H1 (cell line): ENCODE results near the gene ZBTB4. TPM values are rescaled to one million over a fixed set of nuclear protein-coding genes. Genes with fewer than 3 reads are reported as not detected.

Experiments used
- CTCF ChIA-PET: fragments of 300-600 bp; sonication (Branson Sonifier 250); formaldehyde crosslinking; loops from one replicate; lab custom pipeline; 2021; ENCODE audit not compliant: partially characterized antibody; lab: Charles Lee
- POLR2A ChIA-PET: fragments of 300-600 bp; sonication (Branson Sonifier 250); formaldehyde crosslinking; loops from one replicate; lab custom pipeline; 2021; ENCODE audit warnings: inconsistent platforms; ENCODE audit not compliant: partially characterized antibody; lab: Charles Lee
- DNase-seq, 2 experiments: peaks; one replicate each; pipeline versions ENCODE4 v3.0.0 to v3.0.0-alpha.2; 2010 to 2022; ENCODE audit warnings: low spot score in 2 of 2, low read depth in 1 of 2, mixed read lengths in 1 of 2
- FAIRE-seq: peaks from 2 replicates; lab custom pipeline; 2011; peaks lifted over from hg19 to GRCh38; lab: Jason Lieb, UNC
- H2AFZ ChIP-seq: 2 replicates; pipeline ENCODE4 v1.8.1; 2012; ENCODE audit warnings: low read length, inconsistent platforms
- H2AK5ac ChIP-seq: 2 replicates; pipeline ENCODE4 v1.6.1; 2013; ENCODE audit warnings: low read depth, low read length
- H2BK120ac ChIP-seq: replicated peaks from 2 replicates; pipeline ENCODE3; 2013; ENCODE audit warnings: low read depth, low read length, inconsistent platforms
- H2BK12ac ChIP-seq: 2 replicates; pipeline ENCODE4 v1.6.1; 2013; ENCODE audit warnings: low read depth, low read length
- H2BK15ac ChIP-seq: 2 replicates; pipeline ENCODE4 v1.6.1; 2013; ENCODE audit warnings: low read length
- H2BK20ac ChIP-seq: 2 replicates; pipeline ENCODE4 v1.6.1; 2013; ENCODE audit warnings: low read length
- H2BK5ac ChIP-seq: 2 replicates; pipeline ENCODE4 v1.6.1; 2013; ENCODE audit warnings: low read depth, low read length
- H3K14ac ChIP-seq: 2 replicates; pipeline ENCODE4 v1.6.1; 2013; ENCODE audit warnings: inconsistent platforms; ENCODE audit not compliant: insufficient read length
- H3K18ac ChIP-seq: 2 replicates; pipeline ENCODE4 v1.6.1; 2013; ENCODE audit warnings: low read length; ENCODE audit errors: extremely low read depth
- H3K23ac ChIP-seq: 2 replicates; pipeline ENCODE4 v1.6.1; 2013; ENCODE audit warnings: inconsistent platforms; ENCODE audit not compliant: insufficient read length
- H3K23me2 ChIP-seq: 2 replicates; pipeline ENCODE4 v1.6.1; 2013; ENCODE audit warnings: low read depth, low read length
- H3K27ac ChIP-seq: 2 replicates; pipeline ENCODE4 v1.6.1; 2011; ENCODE audit warnings: low read depth, low read length, inconsistent platforms
- H3K27me3 ChIP-seq, 4 experiments: replicated peaks in 1 of 4; 1 replicate in 1 of 4; 2 replicates in 3 of 4; pipeline versions ENCODE4 v1.6.1 to v1.8.1; 2011 to 2013; ENCODE audit warnings: low read length in 3 of 4, mild to moderate bottlenecking in 3 of 4, inconsistent platforms in 2 of 4, mixed read lengths in 2 of 4, moderate library complexity in 1 of 4; ENCODE audit not compliant: control insufficient read depth in 3 of 4, insufficient read depth in 3 of 4; ENCODE audit errors: extremely low read depth in 1 of 4
- H3K36me3 ChIP-seq, 4 experiments: 2 replicates each; pipeline versions ENCODE4 v1.6.1 to v1.8.1; 2011 to 2013; ENCODE audit warnings: mild to moderate bottlenecking in 4 of 4, low read length in 3 of 4, moderate library complexity in 2 of 4, control low read depth in 1 of 4, inconsistent platforms in 1 of 4; ENCODE audit not compliant: insufficient read depth in 4 of 4, control insufficient read depth in 2 of 4
- H3K4ac ChIP-seq: replicated peaks from 2 replicates; pipeline ENCODE3; 2013; ENCODE audit warnings: low read length, low read depth, mixed read lengths, inconsistent platforms; ENCODE audit not compliant: insufficient read length
- H3K4me1 ChIP-seq, 4 experiments: replicated peaks in 1 of 4; 1 replicate in 1 of 4; 2 replicates in 3 of 4; pipeline versions ENCODE4 v1.6.1 to v1.8.1; 2011 to 2013; ENCODE audit warnings: low read length in 3 of 4, inconsistent platforms in 2 of 4, mixed read lengths in 1 of 4; ENCODE audit not compliant: insufficient read depth in 4 of 4, control insufficient read depth in 3 of 4
- H3K4me2 ChIP-seq, 2 experiments: 2 replicates each; pipeline versions ENCODE4 v1.6.1 to v1.8.1; 2011 to 2013; ENCODE audit warnings: low read depth in 2 of 2, low read length in 2 of 2, control low read depth in 1 of 2, inconsistent platforms in 1 of 2, mild to moderate bottlenecking in 1 of 2; ENCODE audit not compliant: insufficient read depth in 1 of 2
- H3K4me3 ChIP-seq, 4 experiments: fragments of 200-600, 300-600 bp in 1 of 4; sonication (generic), shearing (Covaris generic), sonication (Bioruptor Twin) in 1 of 4; 2 replicates each; pipeline versions ENCODE4 v1.5.1 to v1.8.1; 2011 to 2016; ENCODE audit warnings: low read length in 4 of 4, low read depth in 3 of 4, control low read depth in 2 of 4, inconsistent platforms in 2 of 4, mild to moderate bottlenecking in 2 of 4, mixed read lengths in 1 of 4, moderate library complexity in 1 of 4; ENCODE audit not compliant: insufficient read depth in 2 of 4; ENCODE audit errors: extremely low read depth in 1 of 4
- H3K56ac ChIP-seq: replicated peaks from 2 replicates; pipeline ENCODE3; 2013; ENCODE audit warnings: low read depth, mild to moderate bottlenecking, mixed read lengths, low read length, inconsistent platforms; ENCODE audit not compliant: insufficient read length
- H3K79me1 ChIP-seq: 2 replicates; pipeline ENCODE4 v1.6.1; 2013; ENCODE audit warnings: low read depth, low read length, control low read depth
- H3K79me2 ChIP-seq, 2 experiments: 2 replicates each; pipeline versions ENCODE4 v1.6.1 to v1.8.1; 2012 to 2013; ENCODE audit warnings: low read length in 2 of 2, mild to moderate bottlenecking in 2 of 2, inconsistent platforms in 1 of 2; ENCODE audit not compliant: insufficient read depth in 2 of 2, control insufficient read depth in 1 of 2
- H3K9ac ChIP-seq, 4 experiments: replicated peaks in 1 of 4; 1 replicate in 1 of 4; 2 replicates in 3 of 4; pipeline versions ENCODE4 v1.6.1 to v1.8.1; 2011 to 2013; ENCODE audit warnings: low read depth in 3 of 4, low read length in 3 of 4, control low read depth in 2 of 4, mild to moderate bottlenecking in 2 of 4, moderate library complexity in 2 of 4, inconsistent platforms in 1 of 4; ENCODE audit errors: extremely low read depth in 1 of 4
- H3K9me3 ChIP-seq, 2 experiments: 2 replicates each; pipeline versions ENCODE4 v1.6.1 to v1.8.1; 2012 to 2013; ENCODE audit warnings: mild to moderate bottlenecking in 2 of 2, moderate library complexity in 2 of 2, control low read depth in 1 of 2, inconsistent platforms in 1 of 2, low read depth in 1 of 2, low read length in 1 of 2, mixed read lengths in 1 of 2; ENCODE audit not compliant: insufficient read depth in 2 of 2
- H4K20me1 ChIP-seq, 2 experiments: replicated peaks in 1 of 2; 2 replicates each; pipeline versions ENCODE3 to v1.8.1; 2011 to 2013; ENCODE audit warnings: inconsistent platforms in 2 of 2, low read length in 2 of 2, mild to moderate bottlenecking in 1 of 2; ENCODE audit not compliant: insufficient read depth in 2 of 2, control insufficient read depth in 1 of 2
- H4K5ac ChIP-seq: 2 replicates; pipeline ENCODE4 v1.6.1; 2013; ENCODE audit warnings: low read length, low read depth, mixed read lengths, inconsistent platforms; ENCODE audit not compliant: insufficient read length
- H4K8ac ChIP-seq: 2 replicates; pipeline ENCODE4 v1.8.0; 2013; ENCODE audit warnings: mild to moderate bottlenecking, moderate library complexity, low read length, inconsistent platforms; ENCODE audit not compliant: insufficient read depth; ENCODE audit errors: extremely low read depth
- H4K91ac ChIP-seq: replicated peaks from 2 replicates; pipeline ENCODE3; 2013; ENCODE audit warnings: low read length, mixed read lengths, inconsistent platforms; ENCODE audit not compliant: insufficient read length
- ASH2L ChIP-seq: fragments of 200-600, 300-600 bp; sonication (generic); IDR thresholded peaks from one replicate; pipeline ENCODE4 v1.7.1; 2017; ENCODE audit warnings: low read length
- BCL11A ChIP-seq, 2 experiments: IDR thresholded peaks; one replicate each; pipeline ENCODE4 v1.6.1; 2011; ENCODE audit warnings: low read depth in 2 of 2, low read length in 2 of 2, mild to moderate bottlenecking in 2 of 2
- BRCA1 ChIP-seq: IDR thresholded peaks from 2 replicates; pipeline ENCODE4 v1.6.1; 2012; ENCODE audit warnings: low read depth, low read length, improper control_type of control experiment
- GABPA ChIP-seq: IDR thresholded peaks from 2 replicates; pipeline ENCODE4 v1.6.1; 2011; ENCODE audit warnings: mild to moderate bottlenecking, low read length, moderate library complexity, borderline replicate concordance; ENCODE audit not compliant: insufficient read depth
- GTF2F1 ChIP-seq: IDR thresholded peaks from 2 replicates; pipeline ENCODE4 v1.6.1; 2012; ENCODE audit warnings: low read depth, low read length, improper control_type of control experiment, borderline replicate concordance
- POLR2AphosphoS5 ChIP-seq: IDR thresholded peaks from 2 replicates; pipeline ENCODE4 v1.6.1; 2011; ENCODE audit warnings: low read depth, low read length
- POU5F1 ChIP-seq: IDR thresholded peaks from 2 replicates; pipeline ENCODE4 v1.6.1; 2011; ENCODE audit warnings: low read depth, mild to moderate bottlenecking, low read length, moderate library complexity
- RBBP5 ChIP-seq: IDR thresholded peaks from 2 replicates; pipeline ENCODE4 v1.7.1; 2012; ENCODE audit warnings: low read depth, mild to moderate bottlenecking, inconsistent platforms, low read length, moderate library complexity, borderline replicate concordance
- RNF2 ChIP-seq: fragments of 200-900, 300-1000 bp; sonication (generic); IDR thresholded peaks from 2 replicates; pipeline ENCODE4 v1.7.1; 2016; ENCODE audit warnings: borderline replicate concordance, low read depth, mild to moderate bottlenecking, antibody characterized with exemption, low read length; ENCODE audit not compliant: poor library complexity, severe bottlenecking; ENCODE audit errors: missing control alignments
- TEAD4 ChIP-seq: IDR thresholded peaks from 2 replicates; pipeline ENCODE4 v1.6.1; 2012; ENCODE audit warnings: low read depth, low read length, inconsistent platforms, mixed read lengths
- WGBS, 2 experiments: shearing (Covaris generic) in 1 of 2; methylation state at CpG; one replicate each; pipeline versions ENCODE4 v1.1.6 to v1.1.7; 2013 to 2015; ENCODE audit warnings: low lambda C conversion rate in 2 of 2, mixed read lengths in 2 of 2, inconsistent platforms in 1 of 2, low coverage in 1 of 2, missing lambda C conversion rate in 1 of 2; ENCODE audit not compliant: insufficient replicate concordance in 2 of 2, insufficient coverage in 1 of 2, insufficient read length in 1 of 2; ENCODE audit errors: extremely low coverage in 1 of 2, missing lambda C conversion rate in 1 of 2; 5-methylcytosine and 5-hydroxymethylcytosine counted together
- polyA plus RNA-seq, 7 experiments: library from polyadenylated mRNA; depleted of rRNA in 3 of 7; stranded (reverse) in 5 of 7; unstranded in 2 of 7; fragments of >200 nt in 5 of 7; fragments of 200-250 nt in 2 of 7; gene quantifications; 1 replicate in 5 of 7; 2 replicates in 1 of 7; 4 replicates in 1 of 7; pipeline versions ENCODE4 v1.2.1 to v1.2.3, GENCODE V29; 2011 to 2013; ENCODE audit warnings: missing spikeins in 2 of 7, mixed read lengths in 2 of 7
- total RNA-seq: library from RNA; stranded (reverse); fragmentation: NEBNext Ultra II Directional; extraction: Animal tissue kit (Norgen Biotek cat#: 25700); gene quantifications from 2 replicates; pipeline ENCODE4 v1.2.1, GENCODE V29; 2021

The ZBTB4 gene
- total and polyA plus RNA-seq, 2 of the 8 experiments (the other 6 are each of a cell fraction or from before 2014, with no cell fraction given), result 5.9 to 10.1 TPM

- Histone ChIP-seq H3K27me3 (no peaks in the 10 kb centered on the region), H3K4ac (no peak overlapping the region), H3K23ac (no peak overlapping the region), H2BK15ac (no peak overlapping the region), H3K56ac (no peak overlapping the region), H3K79me1 (peaks cover 5% of the 10 kb centered on the region), H3K18ac (peak overlapping the region; percentile 26), H3K36me3 (0 out of 8 replicates have a peak, but pooled peaks cover 0 to 3% (median 0%) of the 10 kb centered on the region in 4 experiments), H4K20me1 (peaks cover 11 to 18% of the 10 kb centered on the region in 2 experiments), H2BK5ac (peak overlapping the region; percentile 67; the same call in 1 of the 2 replicates), H3K79me2 (peaks cover 34 to 51% of the 10 kb centered on the region in 2 experiments), H2AFZ (no peak overlapping the region), H3K4me2 (peak overlapping the region; percentile 77 to 96), H3K23me2 (peaks cover 12% of the 10 kb centered on the region; the same call in 1 of the 2 replicates), H4K8ac (no peak overlapping the region), H3K4me1 (peaks cover 2 to 15% (median 10%) of the 10 kb centered on the region in 4 experiments), H3K4me3 (peak overlapping the region; percentile 79 to 92 (median 84)), H3K27ac (no peak overlapping the region; the same call in 1 of the 2 replicates), H4K5ac (no peak overlapping the region), H3K14ac (no peak overlapping the region), H2BK120ac (no peak overlapping the region), H4K91ac (no peak overlapping the region), H2BK12ac (no peak overlapping the region), H3K9ac (peak overlapping the region; percentile 77 to 91 (median 85)), H2AK5ac (no peak overlapping the region), H3K9me3 (no peaks in the 10 kb centered on the region), H2BK20ac (no peak overlapping the region)
- FAIRE-seq (no peak), DNase-seq (no peak)
- WGBS, 2 experiments, result 1% methylated on average over 15 of the region's 19 CpGs; no CpG with 5 or more reads in 1 of the 2 experiments
- ChIA-PET CTCF (interaction anchor here (1.0 to 2.9 kb wide), 6 partner anchors 18 to 63 kb away, joined by 3 to 11 read pairs (median 6); no protein-coding TSS in a partner anchor), POLR2A (interaction anchor here (0.7 to 14.3 kb wide), 49 partner anchors 9 to 1678 kb away, joined by 3 to 339 read pairs (median 5); partner anchors contain the start of genes ACAP1, CHRNB1, FGF11 and MPDU1)
- TF ChIP-seq GABPA, result no peak
- no peak for TF ChIP-seq BRCA1
- no peak for TF ChIP-seq BCL11A (IDR thresholded peaks at IDR 0.05; ENCODE audit: low read depth in 2 of 2, low read length in 2 of 2)
- TF ChIP-seq ASH2L, result no peak
- TF ChIP-seq GTF2F1, result no peak
- TF ChIP-seq POLR2AphosphoS5, result no peak
- peak; percentile 63; the same call in 1 of the 2 replicates for TF ChIP-seq RBBP5
- TF ChIP-seq RNF2, result no peak
- TF ChIP-seq POU5F1, result no peak
- no peak for TF ChIP-seq TEAD4
Observed at GRCh38 chr17:7484919-7485377, 5.5 kb upstream of the ZBTB4 start.
